Posterior cingulate gyrus (tissue), 11 donors: Measurements from ENCODE around the gene ZNF438.

ENCODE experiments used
- DNase-seq, 10 donors: peaks; one replicate each; pipeline versions ENCODE4 v3.0.0 to v3.0.0-alpha.2; 2020 to 2021; ENCODE audit warnings: mixed read lengths in 3 of 10
- intact Hi-C: fragments of 100-400 bp; cut with DNase I; formaldehyde crosslinking; loops from one replicate; pipeline ENCODE4 v1.15.1; 2023

ZNF438 gene

GRCh38 chr10:30861976-30862375, 169.7 kb downstream of the ZNF438 start:
- intact Hi-C loops, result no loop called here
- DNase-seq, result no peak

- DNase-seq, result no peak
- intact Hi-C loops, result no loop called here
Measured at GRCh38 chr10:30861221-30861620, 170.4 kb downstream of the ZNF438 start.

GRCh38 chr10:30858499-30858898, 173.2 kb downstream of the ZNF438 start:
- DNase-seq, result no peak
- intact Hi-C loops, result no loop called here

- intact Hi-C loops, result no loop called here
- no peak for DNase-seq
Measured at GRCh38 chr10:30857803-30858202, 173.9 kb downstream of the ZNF438 start.

- intact Hi-C loops, result no loop called here
- DNase-seq, result no peak
Measured at GRCh38 chr10:30855131-30855530, 176.5 kb downstream of the ZNF438 start.

GRCh38 chr10:30854656-30855055, 177.0 kb downstream of the ZNF438 start:
- DNase-seq, result no peak
- intact Hi-C loops, result no loop called here

- no peak for DNase-seq
- intact Hi-C loops, result no loop called here
Measured at GRCh38 chr10:30853066-30853465, 178.6 kb downstream of the ZNF438 start.

- no peak for DNase-seq
- intact Hi-C loops, result no loop called here
Measured at GRCh38 chr10:30850776-30851175, 180.9 kb downstream of the ZNF438 start.

GRCh38 chr10:30849231-30850035, 182.2 kb downstream of the ZNF438 start:
- intact Hi-C loops, result no loop called here
- DNase-seq, result no peak

GRCh38 chr10:30848396-30849032, 183.2 kb downstream of the ZNF438 start:
- intact Hi-C loops, result no loop called here
- no peak for DNase-seq

- no peak for DNase-seq
Measured at GRCh38 chr10:30847642-30848041, 184.0 kb downstream of the ZNF438 start.

GRCh38 chr10:30847199-30847598, 184.5 kb downstream of the ZNF438 start:
- no peak for DNase-seq
- intact Hi-C loops, result no loop called here

More at GRCh38 chr10:30847642-30848041, 184.0 kb downstream of the ZNF438 start:
- intact Hi-C loops, result no loop called here

- no peak for DNase-seq
- intact Hi-C loops, result no loop called here
Measured at GRCh38 chr10:30846710-30847109, 185.0 kb downstream of the ZNF438 start.

GRCh38 chr10:30842894-30843293, 188.8 kb downstream of the ZNF438 start:
- no peak for DNase-seq
- intact Hi-C loops, result no loop called here

GRCh38 chr10:30842185-30842584, 189.5 kb downstream of the ZNF438 start:
- intact Hi-C loops, result no loop called here
- DNase-seq, result no peak

- intact Hi-C loops, result no loop called here
- DNase-seq, result no peak
Measured at GRCh38 chr10:30840395-30841050, 191.1 kb downstream of the ZNF438 start.

- DNase-seq, result no peak
- intact Hi-C loops, result no loop called here
Measured at GRCh38 chr10:30839652-30840051, 192.0 kb downstream of the ZNF438 start.

GRCh38 chr10:30836406-30836805, 195.3 kb downstream of the ZNF438 start:
- intact Hi-C loops, result no loop called here
- DNase-seq, result no peak

- no peak for DNase-seq
- intact Hi-C loops, result no loop called here
Measured at GRCh38 chr10:30835146-30835545, 196.5 kb downstream of the ZNF438 start.

- no peak for DNase-seq
- intact Hi-C loops, result no loop called here
Measured at GRCh38 chr10:30834651-30835050, 197.0 kb downstream of the ZNF438 start.

GRCh38 chr10:30834153-30834552, 197.5 kb downstream of the ZNF438 start:
- DNase-seq, result no peak
- intact Hi-C loops, result no loop called here

GRCh38 chr10:30833628-30833970, 198.1 kb downstream of the ZNF438 start:
- intact Hi-C loops, result no loop called here
- DNase-seq, result no peak
